ENCODE measurements around the gene PLA2G4E.

Gene PLA2G4E

GRCh38 chr15:41974041-41974440 is 46.8 kb downstream of the PLA2G4E start:
- DNase-seq: no peak

GRCh38 chr15:41972253-41973242 is 48.3 kb downstream of the PLA2G4E start, which contains the start of gene EHD4:
EHD4 (minus strand) TSS chr15:41972557; CDS start chr15:41972494, 63 bp downstream.
- peak; percentile 99 for DNase-seq

GRCh38 chr15:41971895-41972252 is 49.0 kb downstream of the PLA2G4E start:
- DNase-seq: no peak

- peak; percentile 42 for DNase-seq
These were observed 49.5 kb downstream of the PLA2G4E start for GRCh38 chr15:41971089-41971894.

- no peak for DNase-seq
These were observed 50.4 kb downstream of the PLA2G4E start for GRCh38 chr15:41970456-41970855.

GRCh38 chr15:41969851-41970431 is 50.9 kb downstream of the PLA2G4E start:
- no peak for DNase-seq

- no peak for DNase-seq
These were observed 52.1 kb downstream of the PLA2G4E start for GRCh38 chr15:41968701-41969100.

- no peak for DNase-seq
These were observed 53.2 kb downstream of the PLA2G4E start for GRCh38 chr15:41967506-41968206.

GRCh38 chr15:41966920-41967465 is 53.8 kb downstream of the PLA2G4E start:
- DNase-seq: no peak

- no peak for DNase-seq
These were observed 54.4 kb downstream of the PLA2G4E start for GRCh38 chr15:41966414-41966812.

- no peak for DNase-seq
These were observed 55.1 kb downstream of the PLA2G4E start for GRCh38 chr15:41965441-41966413.

GRCh38 chr15:41961595-41962202 is 59.1 kb downstream of the PLA2G4E start:
- no peak for DNase-seq

GRCh38 chr15:41961001-41961518 is 59.8 kb downstream of the PLA2G4E start:
- no peak for DNase-seq

- DNase-seq: no peak
These were observed 62.8 kb downstream of the PLA2G4E start for GRCh38 chr15:41958002-41958420.

GRCh38 chr15:41957021-41957897 is 63.6 kb downstream of the PLA2G4E start:
- no peak for DNase-seq

GRCh38 chr15:41955807-41956525 is 64.9 kb downstream of the PLA2G4E start:
- no peak for DNase-seq

GRCh38 chr15:41955100-41955499 is 65.7 kb downstream of the PLA2G4E start:
- DNase-seq: no peak

- no peak for DNase-seq
These were observed 66.8 kb downstream of the PLA2G4E start for GRCh38 chr15:41954036-41954435.

Data from COR-L47 (cell line).